PC-9 (cell line): ENCODE results near the gene CNTNAP2.

Source experiments
- CTCF ChIP-seq: fragments of 200-600 bp; sonication (generic); conservative IDR thresholded peaks from 2 replicates; pipeline ENCODE4 v1.6.1; 2017; ENCODE audit warnings: mixed run types, antibody characterized with exemption, mild to moderate bottlenecking, moderate library complexity
- EZH2 ChIP-seq: fragments of 200-600 bp; sonication (generic); IDR thresholded peaks from 2 replicates; pipeline ENCODE4 v1.8.0; 2017; ENCODE audit warnings: antibody characterized with exemption, low read depth

- TF ChIP-seq EZH2 = no peak
- no peak for TF ChIP-seq CTCF
Observed at GRCh38 chr7:146214842-146215241, 98.2 kb downstream of the CNTNAP2 start.
